ENCODE data around the gene CALHM4.

The CALHM4 gene

DNA sequence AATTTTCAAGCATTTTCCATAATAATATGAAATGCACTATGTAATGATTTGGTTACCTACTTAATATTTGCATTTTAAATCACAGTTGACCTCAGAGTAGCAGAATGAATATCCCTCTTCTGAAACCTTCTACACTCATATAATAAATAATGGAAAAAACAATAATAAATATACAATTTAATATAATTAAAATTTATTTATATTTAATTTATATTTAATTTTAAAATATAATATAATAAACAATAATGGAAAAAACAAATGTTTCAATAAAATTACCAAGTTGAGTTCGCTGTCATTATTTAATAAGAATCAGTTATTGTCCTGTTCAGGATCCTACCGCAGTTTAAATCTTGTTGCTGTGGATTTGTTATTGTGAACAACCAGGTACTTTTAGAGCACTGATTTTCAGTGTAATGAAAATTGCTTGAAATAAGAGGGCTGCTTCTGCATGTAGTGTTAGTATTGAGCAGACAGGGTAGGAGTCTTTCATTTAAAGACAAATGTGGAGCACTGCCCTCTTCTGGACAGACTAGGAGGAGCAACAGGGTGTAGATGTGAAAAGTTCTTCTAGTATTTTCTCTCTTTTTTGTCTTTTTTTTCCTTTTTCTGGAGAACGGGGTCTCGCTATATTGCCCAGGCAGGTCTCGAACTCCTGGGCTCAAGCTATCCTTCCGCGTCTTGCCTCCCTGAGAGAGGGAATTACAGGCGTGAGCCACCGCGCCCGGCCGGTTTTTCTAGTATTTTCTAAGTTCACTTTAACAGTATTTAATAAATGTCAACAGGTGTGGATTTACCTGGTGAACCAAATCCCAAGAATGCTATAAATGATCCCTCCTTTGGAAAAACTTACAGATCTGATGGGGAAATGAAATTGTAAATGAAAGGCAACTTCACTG is 21.6 kb upstream of the CALHM4 start:
- no peaks in the 10 kb centered on the region for H3K9me3 ChIP-seq (ENCODE audit: insufficient read depth, low read length, severe bottlenecking)
- no peaks in the 10 kb centered on the region for H3K79me2 ChIP-seq (ENCODE audit: insufficient read depth, low read length)
- no peak overlapping the region for H3K4me3 ChIP-seq (ENCODE audit: low read depth in 1 of 2, low read length in 2 of 2)
- H4K20me1 ChIP-seq (ENCODE audit: insufficient read depth, low read length): no peaks in the 10 kb centered on the region
- H3K27me3 ChIP-seq (ENCODE audit: insufficient read depth, low read length, poor library complexity): peaks cover 9% of the 10 kb centered on the region
- no peak overlapping the region for H3K27ac ChIP-seq (ENCODE audit: low read length)
- DNase-seq: peak; percentile 63
- no peak for TF ChIP-seq EZH2 (IDR thresholded peaks at IDR 0.05; ENCODE audit: borderline replicate concordance, low read depth, low read length, severe bottlenecking)
- TF ChIP-seq, protein P1, sequence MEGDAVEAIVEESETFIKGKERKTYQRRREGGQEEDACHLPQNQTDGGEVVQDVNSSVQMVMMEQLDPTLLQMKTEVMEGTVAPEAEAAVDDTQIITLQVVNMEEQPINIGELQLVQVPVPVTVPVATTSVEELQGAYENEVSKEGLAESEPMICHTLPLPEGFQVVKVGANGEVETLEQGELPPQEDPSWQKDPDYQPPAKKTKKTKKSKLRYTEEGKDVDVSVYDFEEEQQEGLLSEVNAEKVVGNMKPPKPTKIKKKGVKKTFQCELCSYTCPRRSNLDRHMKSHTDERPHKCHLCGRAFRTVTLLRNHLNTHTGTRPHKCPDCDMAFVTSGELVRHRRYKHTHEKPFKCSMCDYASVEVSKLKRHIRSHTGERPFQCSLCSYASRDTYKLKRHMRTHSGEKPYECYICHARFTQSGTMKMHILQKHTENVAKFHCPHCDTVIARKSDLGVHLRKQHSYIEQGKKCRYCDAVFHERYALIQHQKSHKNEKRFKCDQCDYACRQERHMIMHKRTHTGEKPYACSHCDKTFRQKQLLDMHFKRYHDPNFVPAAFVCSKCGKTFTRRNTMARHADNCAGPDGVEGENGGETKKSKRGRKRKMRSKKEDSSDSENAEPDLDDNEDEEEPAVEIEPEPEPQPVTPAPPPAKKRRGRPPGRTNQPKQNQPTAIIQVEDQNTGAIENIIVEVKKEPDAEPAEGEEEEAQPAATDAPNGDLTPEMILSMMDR (IDR thresholded peaks at IDR 0.05; ENCODE audit: borderline replicate concordance, extremely low read depth, low read length, poor library complexity, severe bottlenecking): peak; percentile 80
- peaks cover 3% of the 10 kb centered on the region; the same call in 1 of the 2 replicates for H3K4me1 ChIP-seq (ENCODE audit: insufficient read depth, low read length)
- peak; percentile 92 for ATAC-seq (ENCODE audit: insufficient read depth, low read depth)
- no peak overlapping the region for H2AFZ ChIP-seq (ENCODE audit: low read depth, low read length)
- H3K9ac ChIP-seq (ENCODE audit: low read depth, low read length): no peak overlapping the region
- no peaks in the 10 kb centered on the region for H3K36me3 ChIP-seq (ENCODE audit: insufficient read depth, low read length)
- no peak overlapping the region for H3K4me2 ChIP-seq (ENCODE audit: insufficient read depth, low read length)

DNA sequence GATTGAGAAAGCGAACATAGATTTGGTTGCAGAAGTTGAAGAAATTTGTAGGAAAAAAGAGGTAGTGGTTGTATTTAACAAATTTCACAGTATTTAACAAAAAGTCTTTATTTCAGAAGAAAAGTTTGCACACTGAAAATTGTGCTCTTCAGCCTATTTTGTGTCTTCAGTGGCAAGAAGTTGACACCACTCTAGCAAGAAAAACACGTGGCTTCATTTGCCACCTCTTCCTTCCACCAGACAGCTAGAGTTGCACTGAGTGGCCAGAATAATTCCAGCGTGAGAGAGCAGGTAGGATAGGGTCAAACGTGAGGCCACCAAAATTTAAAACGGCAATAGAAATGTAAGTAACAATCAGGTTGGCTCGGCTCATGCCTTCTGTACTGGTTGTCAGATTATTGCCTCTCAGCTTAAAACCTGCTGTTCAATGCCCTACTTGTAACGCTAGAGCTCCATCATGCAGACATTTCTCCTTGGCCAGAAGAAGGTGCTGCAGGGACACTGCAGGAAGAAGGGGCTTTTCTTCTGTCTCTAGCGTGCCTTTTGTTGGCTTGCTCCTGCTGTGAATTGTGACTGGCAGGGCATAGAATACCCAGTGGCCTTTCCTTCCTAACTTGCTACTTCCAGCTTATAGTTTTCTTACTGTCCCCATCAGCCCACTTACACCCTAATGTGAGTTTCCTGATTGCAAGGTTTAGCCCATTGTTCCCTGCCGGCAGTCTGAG is 20.2 kb upstream of the CALHM4 start:
- no peak for TF ChIP-seq EZH2 (IDR thresholded peaks at IDR 0.05; ENCODE audit: borderline replicate concordance, low read depth, low read length, severe bottlenecking)
- TF ChIP-seq, protein P1 (IDR thresholded peaks at IDR 0.05; ENCODE audit: borderline replicate concordance, extremely low read depth, low read length, poor library complexity, severe bottlenecking): no peak
- H3K4me1 ChIP-seq (ENCODE audit: insufficient read depth, low read length): peaks cover 3% of the 10 kb centered on the region; the same call in 1 of the 2 replicates
- H3K79me2 ChIP-seq (ENCODE audit: insufficient read depth, low read length): no peaks in the 10 kb centered on the region
- no peak overlapping the region for H3K27ac ChIP-seq (ENCODE audit: low read length)
- H2AFZ ChIP-seq (ENCODE audit: low read depth, low read length): no peak overlapping the region
- H3K4me2 ChIP-seq (ENCODE audit: insufficient read depth, low read length): no peak overlapping the region
- no peak for DNase-seq
- H3K4me3 ChIP-seq (ENCODE audit: low read depth in 1 of 2, low read length in 2 of 2): no peak overlapping the region
- H3K9me3 ChIP-seq (ENCODE audit: insufficient read depth, low read length, severe bottlenecking): no peaks in the 10 kb centered on the region
- H3K9ac ChIP-seq (ENCODE audit: low read depth, low read length): no peak overlapping the region
- H4K20me1 ChIP-seq (ENCODE audit: insufficient read depth, low read length): no peaks in the 10 kb centered on the region
- no peak for ATAC-seq (ENCODE audit: insufficient read depth, low read depth)
- H3K27me3 ChIP-seq (ENCODE audit: insufficient read depth, low read length, poor library complexity): peaks cover 9% of the 10 kb centered on the region
- H3K36me3 ChIP-seq (ENCODE audit: insufficient read depth, low read length): no peaks in the 10 kb centered on the region

DNA sequence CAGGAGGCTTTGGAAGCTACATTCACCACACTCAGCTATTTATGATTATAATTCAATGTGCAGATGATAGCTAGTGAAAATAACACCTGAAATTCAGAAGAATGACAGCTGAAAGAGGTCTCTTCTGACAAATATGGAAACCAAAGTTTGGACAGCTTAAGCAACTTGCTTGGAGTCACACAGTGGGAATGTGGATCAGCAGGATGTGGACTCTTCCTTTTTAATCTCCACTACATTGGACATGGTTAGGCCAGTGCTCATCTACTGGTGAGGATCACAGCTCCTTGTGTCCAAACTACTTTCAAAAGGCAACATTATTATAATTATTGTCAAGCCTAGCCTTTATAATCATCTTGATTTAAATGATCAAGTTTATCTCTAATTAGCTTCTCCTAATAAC is 18.4 kb upstream of the CALHM4 start:
- no peak overlapping the region for H3K9ac ChIP-seq (ENCODE audit: low read depth, low read length)
- ATAC-seq (ENCODE audit: insufficient read depth, low read depth): no peak
- peaks cover 3% of the 10 kb centered on the region; the same call in 1 of the 2 replicates for H3K4me1 ChIP-seq (ENCODE audit: insufficient read depth, low read length)
- H2AFZ ChIP-seq (ENCODE audit: low read depth, low read length): no peak overlapping the region
- H3K79me2 ChIP-seq (ENCODE audit: insufficient read depth, low read length): no peaks in the 10 kb centered on the region
- no peaks in the 10 kb centered on the region for H4K20me1 ChIP-seq (ENCODE audit: insufficient read depth, low read length)
- DNase-seq: no peak
- peaks cover 8% of the 10 kb centered on the region for H3K27me3 ChIP-seq (ENCODE audit: insufficient read depth, low read length, poor library complexity)
- H3K36me3 ChIP-seq (ENCODE audit: insufficient read depth, low read length): no peaks in the 10 kb centered on the region
- H3K4me3 ChIP-seq (ENCODE audit: low read depth in 1 of 2, low read length in 2 of 2): no peak overlapping the region
- TF ChIP-seq, protein P1 (IDR thresholded peaks at IDR 0.05; ENCODE audit: borderline replicate concordance, extremely low read depth, low read length, poor library complexity, severe bottlenecking): no peak
- TF ChIP-seq EZH2 (IDR thresholded peaks at IDR 0.05; ENCODE audit: borderline replicate concordance, low read depth, low read length, severe bottlenecking): no peak
- no peak overlapping the region for H3K4me2 ChIP-seq (ENCODE audit: insufficient read depth, low read length)
- H3K27ac ChIP-seq (ENCODE audit: low read length): no peak overlapping the region
- no peaks in the 10 kb centered on the region for H3K9me3 ChIP-seq (ENCODE audit: insufficient read depth, low read length, severe bottlenecking)

Measured in DND-41 (cell line).